Liver (tissue), 9 donors: ENCODE measurements around the gene FMN1. TPM values are rescaled to one million over a fixed set of nuclear protein-coding genes. Genes with fewer than 3 reads are reported as not detected.

Experiments
- DNase-seq: peaks from one replicate; pipeline ENCODE4 v3.0.0-alpha.2; 2017; ENCODE audit warnings: low spot score
- H3K27ac ChIP-seq, 2 donors: one replicate each; pipeline ENCODE4 v1.7.0; 2013; ENCODE audit warnings: inconsistent platforms in 2 of 2, low read length in 2 of 2, control low read depth in 1 of 2, low read depth in 1 of 2, mild to moderate bottlenecking in 1 of 2
- H3K27me3 ChIP-seq, 4 donors: one replicate each; pipeline versions ENCODE4 v1.6.1 to v1.7.0; 2013; ENCODE audit warnings: low read length in 3 of 4, inconsistent platforms in 1 of 4, mild to moderate bottlenecking in 1 of 4, moderate library complexity in 1 of 4; ENCODE audit not compliant: control insufficient read depth in 4 of 4, insufficient read depth in 4 of 4
- H3K36me3 ChIP-seq, 4 donors: one replicate each; pipeline versions ENCODE4 v1.6.1 to v1.7.0; 2013; ENCODE audit warnings: low read length in 3 of 4, mild to moderate bottlenecking in 3 of 4, low read depth in 1 of 4, moderate library complexity in 1 of 4; ENCODE audit not compliant: control insufficient read depth in 4 of 4, insufficient read depth in 3 of 4
- H3K4me1 ChIP-seq, 4 donors: one replicate each; pipeline versions ENCODE4 v1.6.1 to v1.7.0; 2013; ENCODE audit warnings: low read length in 3 of 4, mild to moderate bottlenecking in 3 of 4, moderate library complexity in 1 of 4; ENCODE audit not compliant: control insufficient read depth in 4 of 4, insufficient read depth in 4 of 4
- H3K4me3 ChIP-seq, 3 donors: one replicate each; pipeline versions ENCODE4 v1.6.1 to v1.7.0; 2013; ENCODE audit warnings: low read length in 3 of 3, control low read depth in 1 of 3, low read depth in 1 of 3, mild to moderate bottlenecking in 1 of 3
- H3K9ac ChIP-seq, 2 donors: one replicate each; pipeline ENCODE4 v1.7.0; 2013; ENCODE audit warnings: low read length in 2 of 2, mild to moderate bottlenecking in 2 of 2, moderate library complexity in 2 of 2, control low read depth in 1 of 2, low read depth in 1 of 2
- H3K9me3 ChIP-seq, 4 donors: one replicate each; pipeline versions ENCODE4 v1.6.1 to v1.7.0; 2013; ENCODE audit warnings: low read length in 3 of 4; ENCODE audit not compliant: control insufficient read depth in 4 of 4
- EGR1 ChIP-seq, 2 donors: IDR thresholded peaks; 2 replicates each; pipeline ENCODE4 v1.6.1; 2016 to 2018; ENCODE audit warnings: antibody characterized with exemption in 2 of 2, low read depth in 2 of 2
- FOXA1 ChIP-seq: IDR thresholded peaks from 2 replicates; pipeline ENCODE4 v1.6.1; 2016; ENCODE audit warnings: antibody characterized with exemption
- FOXA2 ChIP-seq: IDR thresholded peaks from 2 replicates; pipeline ENCODE4 v1.6.1; 2016; ENCODE audit warnings: antibody characterized with exemption
- GABPA ChIP-seq, 2 donors: IDR thresholded peaks in 1 of 2; conservative IDR thresholded peaks in 1 of 2; 2 replicates each; pipeline ENCODE4 v1.6.1; 2016; ENCODE audit warnings: antibody characterized with exemption in 2 of 2, mild to moderate bottlenecking in 1 of 2, moderate library complexity in 1 of 2
- HNF4A ChIP-seq, 2 donors: conservative IDR thresholded peaks; 2 replicates each; pipeline ENCODE4 v1.6.1; 2016; ENCODE audit warnings: antibody characterized with exemption in 2 of 2, mild to moderate bottlenecking in 2 of 2
- JUND ChIP-seq, 2 donors: IDR thresholded peaks; 2 replicates each; pipeline ENCODE4 v1.6.1; 2016; ENCODE audit warnings: antibody characterized with exemption in 2 of 2
- NR2F2 ChIP-seq: IDR thresholded peaks from 2 replicates; pipeline ENCODE4 v1.6.1; 2016; ENCODE audit warnings: antibody characterized with exemption
- RAD21 ChIP-seq, 2 donors: IDR thresholded peaks; 2 replicates each; pipeline ENCODE4 v1.6.1; 2016; ENCODE audit warnings: antibody characterized with exemption in 2 of 2, mild to moderate bottlenecking in 2 of 2
- TAF1 ChIP-seq: conservative IDR thresholded peaks from 2 replicates; pipeline ENCODE4 v1.6.1; 2016; ENCODE audit warnings: antibody characterized with exemption, mild to moderate bottlenecking
- YY1 ChIP-seq: IDR thresholded peaks from 2 replicates; pipeline ENCODE4 v1.6.1; 2016; ENCODE audit warnings: antibody characterized with exemption, mild to moderate bottlenecking
- WGBS: extraction: QIAGEN DNeasy Blood & Tissue Kit; methylation state at CpG from one replicate; pipeline ENCODE4 v1.1.7; 2013; 5-methylcytosine and 5-hydroxymethylcytosine counted together
- polyA plus RNA-seq, 2 donors: library from polyadenylated mRNA; stranded (reverse) in 1 of 2; unstranded in 1 of 2; fragments of 200-250 nt in 1 of 2; fragments of >200 nt in 1 of 2; fragmentation: Nextera tagmentation in 1 of 2; extraction: Ambion mirVana in 1 of 2; gene quantifications; one replicate each; pipeline versions ENCODE4 v1.2.1 to v1.2.3, GENCODE V29; 2013 to 2015
- total RNA-seq, 2 donors: library from RNA; depleted of rRNA; stranded (reverse); fragments of >200 nt; gene quantifications; one replicate each; pipeline ENCODE4 v1.2.3, GENCODE V29; 2014
- TF ChIP-seq, protein P1 (sequence below): IDR thresholded peaks from 2 replicates; pipeline ENCODE4 v1.6.1; 2016; ENCODE audit warnings: antibody characterized with exemption
- TF ChIP-seq, protein P2 (sequence below): IDR thresholded peaks from 2 replicates; pipeline ENCODE4 v1.6.1; 2016; ENCODE audit warnings: antibody characterized with exemption
- TF ChIP-seq, protein P3 (sequence below): fragments of 150-350 bp; IDR thresholded peaks from 2 replicates; pipeline ENCODE4 v1.5.1; 2017; ENCODE audit warnings: improper control_type of control experiment, low read depth, low read length; ENCODE audit not compliant: missing input control
- donor health status: healthy.
- donor health status: healthy.
- donor health status: healthy.
- donor health status: healthy.
- donor health status: healthy.

The FMN1 gene
- total and polyA plus RNA-seq, 4 donors, result 0.21 to 5.4 (median 0.53) TPM

DNA sequence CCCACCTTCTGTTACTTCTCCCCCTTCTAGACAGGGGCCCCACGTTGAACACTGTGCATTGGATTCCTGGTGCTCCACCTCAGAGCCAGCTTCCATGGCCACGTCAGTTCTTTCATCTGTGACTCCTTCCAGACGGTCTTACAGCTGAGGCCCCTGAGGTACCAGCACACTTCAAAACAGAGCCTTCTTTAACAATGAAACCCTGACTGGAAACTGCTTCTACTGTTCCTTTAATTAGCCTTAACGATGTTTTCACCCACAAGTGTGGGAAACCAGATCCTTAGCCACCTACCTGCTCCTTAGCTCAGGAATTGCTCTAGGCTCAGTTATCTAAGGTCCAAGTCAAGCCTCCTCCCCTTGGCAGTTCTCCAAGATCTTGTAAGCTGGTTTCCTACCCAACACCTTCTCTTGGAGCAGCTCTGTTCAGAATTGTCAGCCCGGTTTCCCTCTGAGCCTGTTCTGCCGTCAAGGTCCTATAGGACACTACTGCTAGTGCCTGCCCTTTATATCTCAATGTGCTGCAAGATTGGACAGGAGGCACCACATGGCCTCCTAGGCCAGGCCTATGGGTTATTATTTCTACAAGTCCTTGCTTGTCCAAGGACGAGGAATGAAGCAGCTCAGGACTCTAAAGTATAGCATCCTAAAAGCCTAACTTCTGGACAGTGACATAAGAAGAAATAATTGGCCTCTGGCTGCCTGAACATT lies 80.7 kb downstream of the FMN1 start:
- no peak overlapping the region for H3K9ac ChIP-seq
- H3K9me3 ChIP-seq, result no peaks in the 10 kb centered on the region
- no peak for DNase-seq

DNA sequence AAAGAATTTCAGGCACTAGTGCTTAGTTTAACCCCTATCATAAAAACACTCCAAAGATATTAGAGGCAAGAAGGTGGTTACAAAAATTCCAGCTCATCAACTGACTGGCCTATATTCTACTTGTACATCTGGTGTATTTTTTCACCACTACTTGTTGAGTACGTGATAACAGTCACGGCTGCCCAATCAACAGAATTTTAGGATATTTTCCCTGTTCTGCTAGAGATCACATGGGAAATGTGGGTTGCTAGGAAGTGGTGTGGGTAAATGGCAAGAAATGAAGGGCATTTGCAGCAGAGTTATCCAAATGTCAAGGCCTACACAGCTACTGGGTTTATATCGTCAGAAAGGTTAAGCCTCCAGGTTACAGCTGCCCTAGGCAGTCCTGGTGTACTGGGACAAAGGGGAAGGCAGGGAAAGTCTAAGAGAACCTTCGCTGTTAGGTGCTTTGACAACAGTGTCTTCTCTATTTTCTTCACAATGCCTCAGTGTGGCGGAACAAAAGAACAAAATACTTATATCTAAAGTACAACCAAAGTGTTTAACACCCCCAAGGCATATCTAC lies 81.9 kb downstream of the FMN1 start:
- Histone ChIP-seq H3K36me3 (no peaks in the 10 kb centered on the region), H3K27ac (no peak overlapping the region), H3K4me3 (no peak overlapping the region), H3K9ac (no peak overlapping the region), H3K4me1 (no peaks in the 10 kb centered on the region), H3K27me3 (peaks cover 0 to 10% (median 0%) of the 10 kb centered on the region in 4 donors), H3K9me3 (no peaks in the 10 kb centered on the region)
- TF ChIP-seq FOXA1 (no peak), GABPA (IDR thresholded peaks at IDR 0.05 in 1 of 2, conservative IDR thresholded peaks at IDR 0.05 in 1 of 2) (no peak), YY1 (no peak), RAD21 (IDR thresholded peaks at IDR 0.05) (no peak), FOXA2 (no peak), EGR1 (IDR thresholded peaks at IDR 0.05; ENCODE audit: low read depth in 2 of 2) (no peak), JUND (IDR thresholded peaks at IDR 0.05) (no peak), TAF1 (no peak), NR2F2 (no peak), HNF4A (conservative IDR thresholded peaks at IDR 0.05) (no peak)
- TF ChIP-seq, protein P1, sequence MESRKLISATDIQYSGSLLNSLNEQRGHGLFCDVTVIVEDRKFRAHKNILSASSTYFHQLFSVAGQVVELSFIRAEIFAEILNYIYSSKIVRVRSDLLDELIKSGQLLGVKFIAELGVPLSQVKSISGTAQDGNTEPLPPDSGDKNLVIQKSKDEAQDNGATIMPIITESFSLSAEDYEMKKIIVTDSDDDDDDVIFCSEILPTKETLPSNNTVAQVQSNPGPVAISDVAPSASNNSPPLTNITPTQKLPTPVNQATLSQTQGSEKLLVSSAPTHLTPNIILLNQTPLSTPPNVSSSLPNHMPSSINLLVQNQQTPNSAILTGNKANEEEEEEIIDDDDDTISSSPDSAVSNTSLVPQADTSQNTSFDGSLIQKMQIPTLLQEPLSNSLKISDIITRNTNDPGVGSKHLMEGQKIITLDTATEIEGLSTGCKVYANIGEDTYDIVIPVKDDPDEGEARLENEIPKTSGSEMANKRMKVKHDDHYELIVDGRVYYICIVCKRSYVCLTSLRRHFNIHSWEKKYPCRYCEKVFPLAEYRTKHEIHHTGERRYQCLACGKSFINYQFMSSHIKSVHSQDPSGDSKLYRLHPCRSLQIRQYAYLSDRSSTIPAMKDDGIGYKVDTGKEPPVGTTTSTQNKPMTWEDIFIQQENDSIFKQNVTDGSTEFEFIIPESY, result no peak
- TF ChIP-seq, protein P2, sequence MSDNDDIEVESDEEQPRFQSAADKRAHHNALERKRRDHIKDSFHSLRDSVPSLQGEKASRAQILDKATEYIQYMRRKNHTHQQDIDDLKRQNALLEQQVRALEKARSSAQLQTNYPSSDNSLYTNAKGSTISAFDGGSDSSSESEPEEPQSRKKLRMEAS, result no peak
- TF ChIP-seq, protein P3, sequence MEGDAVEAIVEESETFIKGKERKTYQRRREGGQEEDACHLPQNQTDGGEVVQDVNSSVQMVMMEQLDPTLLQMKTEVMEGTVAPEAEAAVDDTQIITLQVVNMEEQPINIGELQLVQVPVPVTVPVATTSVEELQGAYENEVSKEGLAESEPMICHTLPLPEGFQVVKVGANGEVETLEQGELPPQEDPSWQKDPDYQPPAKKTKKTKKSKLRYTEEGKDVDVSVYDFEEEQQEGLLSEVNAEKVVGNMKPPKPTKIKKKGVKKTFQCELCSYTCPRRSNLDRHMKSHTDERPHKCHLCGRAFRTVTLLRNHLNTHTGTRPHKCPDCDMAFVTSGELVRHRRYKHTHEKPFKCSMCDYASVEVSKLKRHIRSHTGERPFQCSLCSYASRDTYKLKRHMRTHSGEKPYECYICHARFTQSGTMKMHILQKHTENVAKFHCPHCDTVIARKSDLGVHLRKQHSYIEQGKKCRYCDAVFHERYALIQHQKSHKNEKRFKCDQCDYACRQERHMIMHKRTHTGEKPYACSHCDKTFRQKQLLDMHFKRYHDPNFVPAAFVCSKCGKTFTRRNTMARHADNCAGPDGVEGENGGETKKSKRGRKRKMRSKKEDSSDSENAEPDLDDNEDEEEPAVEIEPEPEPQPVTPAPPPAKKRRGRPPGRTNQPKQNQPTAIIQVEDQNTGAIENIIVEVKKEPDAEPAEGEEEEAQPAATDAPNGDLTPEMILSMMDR, result no peak
- DNase-seq, result no peak
- WGBS, result 84% methylated on average over 5 of the region's 5 CpGs

More for the DNA sequence above, 80.7 kb downstream of the FMN1 start:
- no peak overlapping the region for H3K4me3 ChIP-seq
- H3K36me3 ChIP-seq, result no peaks in the 10 kb centered on the region
- H3K4me1 ChIP-seq, result no peaks in the 10 kb centered on the region
- TF ChIP-seq, protein P3, result no peak
- no peak for TF ChIP-seq JUND (IDR thresholded peaks at IDR 0.05)
- TF ChIP-seq YY1, result no peak
- no peak for TF ChIP-seq RAD21 (IDR thresholded peaks at IDR 0.05)
- no peak for TF ChIP-seq FOXA2
- TF ChIP-seq, protein P1, result no peak
- TF ChIP-seq, protein P2, result no peak
- H3K27ac ChIP-seq, result no peak overlapping the region
- peaks cover 0 to 12% (median 0%) of the 10 kb centered on the region in 4 donors for H3K27me3 ChIP-seq
- 79% methylated on average over 7 of the region's 7 CpGs for WGBS
